GM12872 (cell line): ENCODE results near the gene OBSCN.

Experiments used
- CTCF ChIP-seq: IDR thresholded peaks from 3 replicates; pipeline ENCODE4 v1.5.1; 2011; ENCODE audit warnings: low read depth, mild to moderate bottlenecking, low read length, moderate library complexity; ENCODE audit not compliant: insufficient read depth

OBSCN gene

GRCh38 chr1:228256626-228257375, 49.0 kb downstream of the OBSCN start:
- TF ChIP-seq CTCF, result no peak

- TF ChIP-seq CTCF, result no peak
Measured at GRCh38 chr1:228258486-228258885, 50.6 kb downstream of the OBSCN start.

- no peak for TF ChIP-seq CTCF
Measured at GRCh38 chr1:228259368-228259894, 51.6 kb downstream of the OBSCN start.

- no peak for TF ChIP-seq CTCF
Measured at GRCh38 chr1:228259951-228260350, 52.1 kb downstream of the OBSCN start.

- no peak for TF ChIP-seq CTCF
Measured at GRCh38 chr1:228261706-228262105, 53.9 kb downstream of the OBSCN start.

- no peak for TF ChIP-seq CTCF
Measured at GRCh38 chr1:228262475-228262874, 54.6 kb downstream of the OBSCN start.

GRCh38 chr1:228263636-228264035, 55.8 kb downstream of the OBSCN start:
- TF ChIP-seq CTCF, result no peak
